ENCODE data around the gene PADI1. TPM values are rescaled to one million over a fixed set of nuclear protein-coding genes. Genes with fewer than 3 reads are reported as not detected.

The PADI1 gene
- total and polyA plus RNA-seq, 2 experiments from 2014 or later, result not detected

GRCh38 chr1:17229379-17229778 is 24.5 kb downstream of the PADI1 start:
- Histone ChIP-seq H3K4me1 (ENCODE audit: insufficient read depth) (peaks cover 14% of the 10 kb centered on the region), H2AFZ (no peak overlapping the region), H4K20me1 (ENCODE audit: insufficient read depth, poor library complexity, severe bottlenecking) (no peaks in the 10 kb centered on the region), H3K9me2 (replicated peaks; ENCODE audit: insufficient read depth) (no peaks in the 10 kb centered on the region), H3K27me3 (no peaks in the 10 kb centered on the region), H3K36me3 (replicated peaks; ENCODE audit: insufficient read depth, low read depth) (no peaks in the 10 kb centered on the region), H3K4me3 (no peak overlapping the region), H3K27ac (no peak overlapping the region), H3K4me2 (no peak overlapping the region), H3K79me2 (no peaks in the 10 kb centered on the region), H3K9me3 (ENCODE audit: low read depth) (no peaks in the 10 kb centered on the region)
- TF ChIP-seq CTCF (IDR thresholded peaks at IDR 0.05; ENCODE audit: poor library complexity) (no peak), EZH2 (IDR thresholded peaks at IDR 0.05; ENCODE audit: borderline replicate concordance) (no peak), EZH2phosphoT487 (IDR thresholded peaks at IDR 0.05; ENCODE audit: low read depth, severe bottlenecking, unreplicated experiment) (no peak)
- no peak for DNase-seq (ENCODE audit: low spot score)
- 65% methylated on average over 6 of the region's 6 CpGs for WGBS (ENCODE audit: low lambda C conversion rate, missing lambda C conversion rate)

GRCh38 chr1:17230106-17230505 is 25.2 kb downstream of the PADI1 start:
- Histone ChIP-seq H3K27me3 (no peaks in the 10 kb centered on the region), H3K27ac (no peak overlapping the region), H3K79me2 (no peaks in the 10 kb centered on the region), H3K4me3 (no peak overlapping the region), H3K9me3 (ENCODE audit: low read depth) (no peaks in the 10 kb centered on the region), H3K36me3 (replicated peaks; ENCODE audit: insufficient read depth, low read depth) (no peaks in the 10 kb centered on the region), H3K4me2 (no peak overlapping the region), H4K20me1 (ENCODE audit: insufficient read depth, poor library complexity, severe bottlenecking) (no peaks in the 10 kb centered on the region), H2AFZ (no peak overlapping the region), H3K4me1 (ENCODE audit: insufficient read depth) (peaks cover 14% of the 10 kb centered on the region), H3K9me2 (replicated peaks; ENCODE audit: insufficient read depth) (no peaks in the 10 kb centered on the region)
- no peak for DNase-seq (ENCODE audit: low spot score)
- TF ChIP-seq EZH2phosphoT487 (IDR thresholded peaks at IDR 0.05; ENCODE audit: low read depth, severe bottlenecking, unreplicated experiment) (no peak), CTCF (IDR thresholded peaks at IDR 0.05; ENCODE audit: poor library complexity) (no peak), EZH2 (IDR thresholded peaks at IDR 0.05; ENCODE audit: borderline replicate concordance) (no peak)
- 93% methylated on average over 10 of the region's 10 CpGs for WGBS (ENCODE audit: low lambda C conversion rate, missing lambda C conversion rate)

- no peaks in the 10 kb centered on the region for H3K27me3 ChIP-seq
- no peak overlapping the region for H3K4me3 ChIP-seq
- H4K20me1 ChIP-seq (ENCODE audit: insufficient read depth, poor library complexity, severe bottlenecking), result no peaks in the 10 kb centered on the region
- no peaks in the 10 kb centered on the region for H3K9me2 ChIP-seq (replicated peaks; ENCODE audit: insufficient read depth)
- peaks cover 14% of the 10 kb centered on the region for H3K4me1 ChIP-seq (ENCODE audit: insufficient read depth)
- no peak overlapping the region for H3K27ac ChIP-seq
- WGBS (ENCODE audit: low lambda C conversion rate, missing lambda C conversion rate), result 90% methylated on average over 8 of the region's 8 CpGs
- no peak overlapping the region for H3K4me2 ChIP-seq
- no peak overlapping the region for H2AFZ ChIP-seq
- DNase-seq (ENCODE audit: low spot score), result no peak
- no peaks in the 10 kb centered on the region for H3K79me2 ChIP-seq
- no peak for TF ChIP-seq EZH2 (IDR thresholded peaks at IDR 0.05; ENCODE audit: borderline replicate concordance)
- no peak for TF ChIP-seq EZH2phosphoT487 (IDR thresholded peaks at IDR 0.05; ENCODE audit: low read depth, severe bottlenecking, unreplicated experiment)
- no peak for TF ChIP-seq CTCF (IDR thresholded peaks at IDR 0.05; ENCODE audit: poor library complexity)
- no peaks in the 10 kb centered on the region for H3K9me3 ChIP-seq (ENCODE audit: low read depth)
- no peaks in the 10 kb centered on the region for H3K36me3 ChIP-seq (replicated peaks; ENCODE audit: insufficient read depth, low read depth)
Observed at GRCh38 chr1:17230671-17231310, 25.9 kb downstream of the PADI1 start.
